GM19463 (cell line): ENCODE data around the gene VPS33A.
"Not testable (repeated sequence)": the region's sequence is repeated elsewhere in the genome, so short reads cannot be mapped to it uniquely, and the experiment has no call there.

ENCODE experiments used
- ATAC-seq: cut with Tn5 transposase; IDR thresholded peaks from one replicate; pipeline ENCODE4 v1.9.1; 2021; ENCODE audit warnings: mild to moderate bottlenecking, moderate library complexity; ENCODE audit not compliant: unreplicated experiment

VPS33A gene

GRCh38 chr12:122266230-122266901, at the start of gene VPS33A:
Gene VPS33A, minus strand, starts transcription at chr12:122266494. Its CDS starts 86 bp downstream, at chr12:122266408.
- ATAC-seq, result peak; percentile 86

GRCh38 chr12:122312926-122313325, 46.6 kb upstream of the VPS33A start:
- ATAC-seq, result no peak

GRCh38 chr12:122311696-122312095, 45.4 kb upstream of the VPS33A start:
- ATAC-seq, result no peak

- no peak for ATAC-seq
Observed at GRCh38 chr12:122310626-122311333, 44.5 kb upstream of the VPS33A start.

- ATAC-seq, result no peak
Observed at GRCh38 chr12:122309564-122310121, 43.3 kb upstream of the VPS33A start.

- no peak for ATAC-seq
Observed at GRCh38 chr12:122308811-122309210, 42.5 kb upstream of the VPS33A start.

- ATAC-seq, result no peak
Observed at GRCh38 chr12:122306407-122306806, 40.1 kb upstream of the VPS33A start.

- ATAC-seq, result no peak
Observed at GRCh38 chr12:122304924-122305323, 38.6 kb upstream of the VPS33A start.

- ATAC-seq, result no peak
Observed at GRCh38 chr12:122303068-122303467, 36.8 kb upstream of the VPS33A start.

- ATAC-seq, result no peak
Observed at GRCh38 chr12:122298071-122298748, 31.9 kb upstream of the VPS33A start.

GRCh38 chr12:122297494-122297893, 31.2 kb upstream of the VPS33A start:
- ATAC-seq, result no peak

GRCh38 chr12:122295877-122296276, 29.6 kb upstream of the VPS33A start:
- no peak for ATAC-seq

- peak; percentile 74 for ATAC-seq
Observed at GRCh38 chr12:122293081-122293480, 26.8 kb upstream of the VPS33A start.

GRCh38 chr12:122291431-122291830, 25.1 kb upstream of the VPS33A start:
- ATAC-seq, result no peak

GRCh38 chr12:122283680-122284079, 17.4 kb upstream of the VPS33A start:
- no peak for ATAC-seq

GRCh38 chr12:122282061-122282460, 15.8 kb upstream of the VPS33A start:
- no peak for ATAC-seq

- no peak for ATAC-seq
Observed at GRCh38 chr12:122276242-122276641, 9.9 kb upstream of the VPS33A start.

- ATAC-seq, result no peak
Observed at GRCh38 chr12:122275459-122275858, 9.2 kb upstream of the VPS33A start.

GRCh38 chr12:122265886-122266229, 436 bp downstream of the VPS33A start:
- ATAC-seq, result peak; percentile 28

- no peak for ATAC-seq
Observed at GRCh38 chr12:122265476-122265875, 818 bp downstream of the VPS33A start.

- ATAC-seq, result not testable (repeated sequence)
Observed at GRCh38 chr12:122260735-122261134, 5.6 kb downstream of the VPS33A start.

- not testable (repeated sequence) for ATAC-seq
Observed at GRCh38 chr12:122258939-122259338, 7.4 kb downstream of the VPS33A start.
